OCI-LY7 (cell line): ENCODE data around the gene MED13. TPM values are rescaled to one million over a fixed set of nuclear protein-coding genes. Genes with fewer than 3 reads are reported as not detected.

Experiments used
- BruUV-seq: library from RNA; stranded (reverse); fragments of 400-500 nt; replicated peaks from 2 replicates; lab custom pipeline; 2021; lab: Mats Ljungman, UMichigan
- CTCF ChIA-PET: fragments of 300-600 bp; sonication (Branson Sonifier 250); formaldehyde crosslinking; loops from one replicate; lab custom pipeline; 2022; ENCODE audit warnings: antibody characterized with exemption; ENCODE audit not compliant: unreplicated experiment; lab: Charles Lee
- POLR2A ChIA-PET: fragments of 300-600 bp; sonication (Branson Sonifier 250); formaldehyde crosslinking; loops from one replicate; lab custom pipeline; 2022; ENCODE audit warnings: antibody characterized with exemption; lab: Charles Lee
- DNase-seq: peaks from one replicate; pipeline ENCODE4 v3.0.0-alpha.2; 2015; ENCODE audit warnings: low spot score
- H2AFZ ChIP-seq: fragments of 200-600 bp; sonication (generic), shearing (Covaris generic); 2 replicates; pipeline ENCODE4 v1.6.1; 2014; ENCODE audit warnings: mild to moderate bottlenecking, antibody characterized with exemption, low read length, moderate library complexity
- H3K27ac ChIP-seq: fragments of 200-600 bp; sonication (generic); 2 replicates; pipeline ENCODE4 v1.5.1; 2014; ENCODE audit warnings: mixed run types, low read depth, mild to moderate bottlenecking, moderate library complexity, low read length, inconsistent platforms; ENCODE audit not compliant: poor library complexity, severe bottlenecking
- H3K36me3 ChIP-seq: fragments of 200-600 bp; sonication (generic); 2 replicates; pipeline ENCODE4 v1.6.1; 2014; ENCODE audit warnings: mild to moderate bottlenecking, antibody characterized with exemption, low read length, moderate library complexity, mixed read lengths; ENCODE audit not compliant: insufficient read depth
- H3K4me1 ChIP-seq: fragments of 200-600 bp; sonication (generic); 2 replicates; pipeline ENCODE4 v1.5.1; 2014; ENCODE audit warnings: mild to moderate bottlenecking, low read length; ENCODE audit not compliant: insufficient read depth, poor library complexity, severe bottlenecking
- H3K4me2 ChIP-seq: fragments of 200-600 bp; sonication (generic); 2 replicates; pipeline ENCODE4 v1.6.1; 2014; ENCODE audit warnings: mild to moderate bottlenecking, low read length
- H3K4me3 ChIP-seq: fragments of 200-600 bp; sonication (generic); 2 replicates; pipeline ENCODE4 v1.5.1; 2014; ENCODE audit warnings: mild to moderate bottlenecking, low read depth, low read length; ENCODE audit not compliant: poor library complexity, severe bottlenecking
- H3K79me2 ChIP-seq: fragments of 200-600 bp; sonication (generic); 2 replicates; pipeline ENCODE4 v1.6.1; 2016; ENCODE audit warnings: low read depth, mild to moderate bottlenecking, low read length, moderate library complexity, mixed read lengths; ENCODE audit not compliant: insufficient read depth
- H3K9me2 ChIP-seq: fragments of 200-600 bp; sonication (generic); 2 replicates; pipeline ENCODE4 v1.6.1; 2016; ENCODE audit warnings: mild to moderate bottlenecking, low read length, mixed read lengths; ENCODE audit not compliant: insufficient read depth
- H3K9me3 ChIP-seq: fragments of 200-600 bp; sonication (generic); 2 replicates; pipeline ENCODE4 v1.6.1; 2014; ENCODE audit warnings: mild to moderate bottlenecking, mixed run types, low read length, mixed read lengths
- H4K20me1 ChIP-seq: fragments of 200-600 bp; sonication (generic); 2 replicates; pipeline ENCODE4 v1.6.1; 2014; ENCODE audit warnings: mild to moderate bottlenecking, antibody characterized with exemption, low read length, moderate library complexity, mixed read lengths; ENCODE audit not compliant: insufficient read depth
- EZH2phosphoT487 ChIP-seq: fragments of 200-600 bp; sonication (generic); IDR thresholded peaks from 2 replicates; pipeline ENCODE4 v1.6.1; 2018; ENCODE audit warnings: low read depth, borderline replicate concordance, mild to moderate bottlenecking, mixed run types, antibody characterized with exemption, low read length, moderate library complexity, mixed read lengths
- intact Hi-C: fragments of 100-400 bp; cut with micrococcal nuclease; formaldehyde crosslinking; loops from one replicate; pipeline ENCODE4 v1.10.0; 2022; ENCODE audit not compliant: unreplicated experiment
- total RNA-seq, 2 experiments: library from RNA; depleted of rRNA in 1 of 2; stranded (reverse); fragments of >200 nt in 1 of 2; shearing (Covaris generic) in 1 of 2; gene quantifications; 2 replicates each; pipeline ENCODE4 v1.2.3, GENCODE V29; 2014 to 2022
- TF ChIP-seq, protein P1 (sequence below): fragments of 200-600 bp; sonication (generic); conservative IDR thresholded peaks from 2 replicates; pipeline ENCODE4 v1.5.1; 2014; ENCODE audit warnings: mild to moderate bottlenecking, antibody characterized with exemption, low read length, moderate library complexity, mixed read lengths

MED13 gene
- total RNA-seq, 2 experiments from 2014 or later, result 42.3 to 70.8 TPM

DNA sequence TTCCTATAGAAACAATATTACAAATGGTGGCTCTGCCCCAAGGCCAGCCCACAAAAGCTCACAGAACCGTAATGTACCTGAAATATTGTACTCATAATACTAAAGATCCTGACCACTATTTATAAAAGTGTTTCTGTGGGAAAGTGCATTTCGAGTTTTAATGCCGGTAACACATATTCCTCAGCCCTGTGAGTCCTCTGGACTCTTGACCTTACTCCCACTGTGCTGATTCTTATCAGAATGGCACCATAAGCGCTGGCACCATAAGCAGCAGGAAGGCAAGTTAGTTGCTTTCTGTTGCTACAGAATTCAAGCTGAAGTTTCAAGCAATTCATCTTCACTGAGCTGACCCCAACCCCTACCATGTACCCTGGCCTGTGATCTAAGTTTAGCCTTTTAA is 36.4 kb upstream of the MED13 start:
- Histone ChIP-seq H3K4me3 (no peak overlapping the region), H3K79me2 (no peaks in the 10 kb centered on the region), H3K9me3 (no peaks in the 10 kb centered on the region), H3K36me3 (no peaks in the 10 kb centered on the region), H3K4me2 (no peak overlapping the region), H2AFZ (no peak overlapping the region), H3K27ac (no peak overlapping the region), H3K4me1 (peaks cover 10% of the 10 kb centered on the region), H3K9me2 (no peaks in the 10 kb centered on the region), H4K20me1 (no peaks in the 10 kb centered on the region)
- POLR2A ChIA-PET, result interaction anchor here (0.7 to 1.3 kb wide), 2 partner anchors 36 to 95 kb away, joined by 3 to 7 read pairs; no protein-coding TSS in a partner anchor
- no peak for DNase-seq
- CTCF ChIA-PET, result no interaction called here
- BruUV-seq, result no TSS peak
- intact Hi-C loops, result no loop called here
- TF ChIP-seq EZH2phosphoT487, result no peak
- TF ChIP-seq, protein P1, sequence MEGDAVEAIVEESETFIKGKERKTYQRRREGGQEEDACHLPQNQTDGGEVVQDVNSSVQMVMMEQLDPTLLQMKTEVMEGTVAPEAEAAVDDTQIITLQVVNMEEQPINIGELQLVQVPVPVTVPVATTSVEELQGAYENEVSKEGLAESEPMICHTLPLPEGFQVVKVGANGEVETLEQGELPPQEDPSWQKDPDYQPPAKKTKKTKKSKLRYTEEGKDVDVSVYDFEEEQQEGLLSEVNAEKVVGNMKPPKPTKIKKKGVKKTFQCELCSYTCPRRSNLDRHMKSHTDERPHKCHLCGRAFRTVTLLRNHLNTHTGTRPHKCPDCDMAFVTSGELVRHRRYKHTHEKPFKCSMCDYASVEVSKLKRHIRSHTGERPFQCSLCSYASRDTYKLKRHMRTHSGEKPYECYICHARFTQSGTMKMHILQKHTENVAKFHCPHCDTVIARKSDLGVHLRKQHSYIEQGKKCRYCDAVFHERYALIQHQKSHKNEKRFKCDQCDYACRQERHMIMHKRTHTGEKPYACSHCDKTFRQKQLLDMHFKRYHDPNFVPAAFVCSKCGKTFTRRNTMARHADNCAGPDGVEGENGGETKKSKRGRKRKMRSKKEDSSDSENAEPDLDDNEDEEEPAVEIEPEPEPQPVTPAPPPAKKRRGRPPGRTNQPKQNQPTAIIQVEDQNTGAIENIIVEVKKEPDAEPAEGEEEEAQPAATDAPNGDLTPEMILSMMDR, result no peak

DNA sequence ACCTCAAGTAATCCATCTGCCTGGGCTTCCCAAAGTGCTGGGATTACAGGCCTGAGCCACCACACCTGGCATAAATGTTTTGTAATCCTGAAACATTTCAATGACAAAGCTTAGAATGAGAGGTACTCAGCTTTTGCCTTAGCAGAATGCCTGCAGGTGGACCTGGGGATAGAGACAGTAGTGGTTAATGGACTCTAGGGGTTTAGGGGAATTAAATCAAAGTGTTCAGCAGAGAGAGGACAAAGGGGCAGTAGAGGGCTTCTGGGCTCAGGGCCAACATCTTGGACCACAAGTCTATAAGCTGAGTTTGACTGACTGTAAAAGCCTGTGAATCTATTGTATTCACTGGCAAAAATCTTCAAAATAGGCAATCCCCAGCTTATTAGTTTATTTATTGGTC is 36.0 kb upstream of the MED13 start:
- CTCF ChIA-PET, result no interaction called here

DNA sequence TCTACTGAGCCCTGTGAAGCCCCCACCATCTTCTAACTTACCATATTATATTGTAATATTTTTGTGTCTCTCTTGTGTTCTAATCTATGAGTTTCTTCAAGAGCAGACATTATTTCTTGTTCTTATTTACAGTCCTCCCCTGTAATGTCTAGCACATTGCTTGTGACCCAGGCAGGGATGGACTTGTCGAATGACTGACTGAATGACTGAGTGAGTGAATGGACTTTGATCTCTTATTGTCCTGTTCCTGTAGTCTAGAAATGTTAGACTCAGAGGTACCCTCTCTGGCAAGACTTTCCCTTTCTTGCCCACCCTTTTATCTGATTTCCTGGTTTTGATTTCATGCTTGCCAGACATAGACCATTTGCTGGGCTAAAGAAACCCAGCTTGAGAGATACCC is 35.0 kb upstream of the MED13 start:
- TF ChIP-seq EZH2phosphoT487, result no peak
- TF ChIP-seq, protein P1, result no peak
- Histone ChIP-seq H3K4me3 (no peak overlapping the region), H2AFZ (no peak overlapping the region), H3K9me2 (no peaks in the 10 kb centered on the region), H3K4me2 (no peak overlapping the region), H3K4me1 (peaks cover 10% of the 10 kb centered on the region), H3K9me3 (no peaks in the 10 kb centered on the region), H4K20me1 (no peaks in the 10 kb centered on the region), H3K79me2 (no peaks in the 10 kb centered on the region), H3K36me3 (no peaks in the 10 kb centered on the region), H3K27ac (no peak overlapping the region)
- no peak for DNase-seq
- intact Hi-C loops, result no loop called here
- ChIA-PET POLR2A (interaction anchor here (0.5 kb wide), 1 partner anchor 40 kb away, joined by 3 read pairs; no protein-coding TSS in a partner anchor), CTCF (no interaction called here)
- BruUV-seq, result no TSS peak

More for the DNA sequence above, 36.0 kb upstream of the MED13 start:
- Histone ChIP-seq H3K79me2 (no peaks in the 10 kb centered on the region), H4K20me1 (no peaks in the 10 kb centered on the region), H3K27ac (no peak overlapping the region), H2AFZ (no peak overlapping the region), H3K4me3 (no peak overlapping the region), H3K4me2 (no peak overlapping the region), H3K9me2 (no peaks in the 10 kb centered on the region), H3K4me1 (peaks cover 10% of the 10 kb centered on the region), H3K9me3 (no peaks in the 10 kb centered on the region), H3K36me3 (no peaks in the 10 kb centered on the region)
- intact Hi-C loops, result no loop called here
- DNase-seq, result no peak
- BruUV-seq, result no TSS peak
- TF ChIP-seq, protein P1, result no peak
- TF ChIP-seq EZH2phosphoT487, result no peak
- POLR2A ChIA-PET, result interaction anchor here (0.7 to 1.3 kb wide), 3 partner anchors 35 to 95 kb away, joined by 3 to 7 read pairs (median 5); no protein-coding TSS in a partner anchor
